BE2C (cell line): ENCODE measurements around the gene PTPRE.
"Not testable (repeated sequence)": the region's sequence is repeated elsewhere in the genome, so short reads cannot be mapped to it uniquely, and the experiment has no call there.

Experiments
- DNase-seq: peaks from one replicate; pipeline ENCODE4 v3.0.0-alpha.2; 2020
- H3K27me3 ChIP-seq: fragments of 250-450 bp; sonication (Bioruptor Pico); 2 replicates; pipeline ENCODE4 v1.5.1; 2020; ENCODE audit warnings: mild to moderate bottlenecking
- H3K36me3 ChIP-seq: fragments of 250-450 bp; sonication (Bioruptor Pico); 2 replicates; pipeline ENCODE4 v1.5.1; 2020; ENCODE audit warnings: mild to moderate bottlenecking
- H3K4me1 ChIP-seq: fragments of 250-450 bp; sonication (Bioruptor Pico); 2 replicates; pipeline ENCODE4 v1.5.1; 2020
- H3K4me3 ChIP-seq: 2 replicates; pipeline ENCODE4 v1.5.1; 2011; ENCODE audit warnings: low read depth, low read length
- H3K9me3 ChIP-seq: fragments of 250-450 bp; sonication (Bioruptor Pico); 2 replicates; pipeline ENCODE4 v1.5.1; 2020
- CTCF ChIP-seq: IDR thresholded peaks from 2 replicates; pipeline ENCODE4 v1.5.1; 2012; ENCODE audit warnings: mild to moderate bottlenecking, low read depth, low read length

The PTPRE gene

GRCh38 chr10:127986531-127987466 lies 79.9 kb downstream of the PTPRE start:
- no peak for TF ChIP-seq CTCF
- Histone ChIP-seq H3K36me3 (no peaks in the 10 kb centered on the region), H3K27me3 (no peaks in the 10 kb centered on the region), H3K4me3 (no peak overlapping the region), H3K4me1 (no peaks in the 10 kb centered on the region), H3K9me3 (no peaks in the 10 kb centered on the region)
- no peak for DNase-seq

GRCh38 chr10:127987467-127988380 lies 80.8 kb downstream of the PTPRE start:
- DNase-seq, result no peak
- Histone ChIP-seq H3K4me1 (no peaks in the 10 kb centered on the region), H3K4me3 (no peak overlapping the region), H3K9me3 (no peaks in the 10 kb centered on the region), H3K36me3 (no peaks in the 10 kb centered on the region), H3K27me3 (no peaks in the 10 kb centered on the region)
- no peak for TF ChIP-seq CTCF

- TF ChIP-seq CTCF, result no peak
- Histone ChIP-seq H3K27me3 (no peaks in the 10 kb centered on the region), H3K4me1 (no peaks in the 10 kb centered on the region), H3K9me3 (no peaks in the 10 kb centered on the region), H3K36me3 (no peaks in the 10 kb centered on the region), H3K4me3 (no peak overlapping the region)
- DNase-seq, result no peak
Observed at GRCh38 chr10:127989481-127990012, 82.6 kb downstream of the PTPRE start.

- not testable (repeated sequence) for H3K27me3 ChIP-seq, H3K36me3 ChIP-seq, DNase-seq, H3K4me3 ChIP-seq, H3K9me3 ChIP-seq, H3K4me1 ChIP-seq
Observed at GRCh38 chr10:127990132-127990788, 83.4 kb downstream of the PTPRE start.

GRCh38 chr10:127990846-127991542 lies 84.1 kb downstream of the PTPRE start:
- no peak for TF ChIP-seq CTCF
- Histone ChIP-seq H3K9me3 (no peaks in the 10 kb centered on the region), H3K4me3 (no peak overlapping the region), H3K36me3 (no peaks in the 10 kb centered on the region), H3K4me1 (no peaks in the 10 kb centered on the region), H3K27me3 (no peaks in the 10 kb centered on the region)
- DNase-seq, result no peak
